COLO829 (cell line): ENCODE results near the gene ADGRV1.
A peak's percentile ranks its signal among the peaks of the same experiment; 100 is the strongest.

Experiments used
- DNase-seq: peaks from one replicate; pipeline ENCODE4 v3.0.0; 2012; ENCODE audit warnings: low spot score

The ADGRV1 gene

DNA sequence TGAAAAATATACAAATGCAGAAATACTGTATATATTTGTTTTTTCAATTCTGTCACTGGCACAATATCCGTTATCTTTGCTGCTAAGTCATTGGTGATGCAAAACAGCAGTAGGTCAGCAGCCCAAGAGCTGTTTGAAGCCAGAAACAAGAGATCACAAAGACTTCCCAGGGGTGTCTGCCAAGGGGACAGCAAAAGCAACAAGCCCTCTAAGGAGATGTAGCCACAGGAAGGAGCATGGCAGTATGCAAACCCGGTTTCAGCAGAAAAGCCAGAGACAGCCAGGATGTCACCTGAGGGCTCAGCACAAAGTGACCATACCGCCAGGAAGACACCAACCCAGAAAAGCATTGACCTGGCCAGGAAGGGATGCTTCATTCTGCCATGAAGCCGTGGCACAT is 583.0 kb downstream of the ADGRV1 start:
- DNase-seq = no peak

DNA sequence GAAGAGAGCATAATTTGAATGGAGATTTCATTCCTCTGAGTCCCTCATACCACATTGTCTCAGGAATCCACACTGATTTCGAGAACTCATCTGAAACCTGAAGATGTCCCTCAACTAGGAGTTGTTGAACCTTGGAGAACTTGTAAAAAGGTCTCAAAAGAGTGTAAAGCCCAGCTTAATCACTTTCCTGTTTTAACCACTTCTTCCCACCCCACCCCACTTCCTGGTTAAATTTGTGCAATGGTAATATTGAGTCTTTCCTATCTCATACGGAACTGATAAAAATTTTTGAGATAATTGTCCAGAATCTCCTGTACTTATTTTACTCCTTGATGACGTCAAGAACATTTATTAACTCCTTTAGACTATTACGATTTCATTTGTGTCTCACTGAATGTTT is 583.8 kb downstream of the ADGRV1 start:
- DNase-seq = no peak

DNA sequence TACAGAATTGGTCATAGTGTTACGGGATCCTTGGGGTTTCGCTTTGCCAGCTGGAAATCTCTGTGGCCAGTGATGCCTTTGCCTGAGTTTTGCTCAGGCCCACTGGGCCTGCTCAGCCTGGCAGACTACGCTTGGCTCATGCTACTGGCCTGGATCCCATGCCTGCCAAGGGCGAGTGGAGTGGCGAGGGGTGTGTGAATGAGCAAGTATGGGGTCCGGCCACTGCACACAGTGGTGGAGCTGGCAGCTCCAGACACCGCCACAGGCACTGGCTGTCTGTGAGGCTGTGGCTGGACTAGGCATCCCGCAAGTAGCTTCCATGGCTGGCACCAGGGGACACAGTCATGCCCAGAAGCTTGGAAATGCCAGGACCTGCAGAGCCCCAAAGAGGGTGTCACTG is 584.2 kb downstream of the ADGRV1 start:
- DNase-seq = no peak

DNA sequence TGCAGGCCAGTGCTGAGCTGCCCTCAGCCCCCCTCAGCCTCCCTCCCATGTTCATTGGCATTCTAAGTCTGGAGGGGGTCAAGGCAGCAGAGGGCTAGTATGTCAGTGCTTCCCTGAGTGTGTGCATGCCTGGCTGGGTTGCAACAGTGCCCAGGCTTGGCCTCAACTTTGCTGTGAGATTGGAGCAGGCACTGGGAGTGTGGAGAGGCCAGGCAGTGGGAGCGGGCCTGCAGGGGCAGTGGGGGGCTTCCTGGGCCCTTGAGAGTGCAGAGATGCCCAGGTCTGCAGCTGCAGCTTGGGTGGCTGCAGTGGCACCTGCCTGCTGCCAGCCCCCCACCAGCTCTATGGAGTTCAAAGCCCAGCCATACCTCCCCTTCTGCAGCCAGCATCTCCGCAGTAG is 585.2 kb downstream of the ADGRV1 start:
- no peak for DNase-seq

DNA sequence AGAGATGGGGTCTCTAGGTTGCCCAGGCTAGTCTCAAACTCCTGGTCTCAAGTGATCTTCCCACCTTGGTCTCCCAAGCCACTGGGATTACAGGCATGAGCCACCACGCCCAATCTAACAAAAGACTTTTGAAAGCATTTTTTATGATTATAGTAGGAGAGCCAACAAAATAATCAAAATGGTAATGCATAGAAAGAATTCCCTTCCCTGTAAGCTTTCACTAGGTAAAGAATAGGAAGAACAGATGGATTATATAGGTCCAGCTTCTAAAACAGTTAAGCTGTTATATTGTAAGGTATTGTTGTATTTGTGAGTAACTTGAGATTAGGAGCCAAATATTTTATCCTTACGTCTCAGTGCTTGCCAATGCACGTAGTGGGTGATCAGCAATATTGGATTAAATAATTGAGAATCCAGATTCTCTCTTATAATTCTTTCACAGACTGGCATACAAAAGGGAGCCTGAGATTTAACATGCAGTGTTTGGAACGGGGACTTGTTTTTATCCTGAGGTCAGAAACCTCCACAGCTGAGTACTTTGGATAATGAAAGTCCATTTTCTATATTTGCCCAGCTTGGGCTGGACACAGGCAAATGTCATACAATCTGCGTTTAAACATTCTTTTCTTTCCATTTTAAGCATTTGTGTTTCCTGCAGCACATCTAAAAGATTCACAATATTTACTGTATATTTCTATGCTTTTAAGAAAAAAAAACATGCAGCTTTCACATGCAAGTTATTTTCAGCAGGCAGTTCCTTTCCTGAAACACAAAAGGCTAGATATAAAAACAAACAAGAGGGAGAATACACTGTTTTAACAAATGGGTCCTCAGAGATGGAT is 586.1 kb downstream of the ADGRV1 start:
- no peak for DNase-seq

DNA sequence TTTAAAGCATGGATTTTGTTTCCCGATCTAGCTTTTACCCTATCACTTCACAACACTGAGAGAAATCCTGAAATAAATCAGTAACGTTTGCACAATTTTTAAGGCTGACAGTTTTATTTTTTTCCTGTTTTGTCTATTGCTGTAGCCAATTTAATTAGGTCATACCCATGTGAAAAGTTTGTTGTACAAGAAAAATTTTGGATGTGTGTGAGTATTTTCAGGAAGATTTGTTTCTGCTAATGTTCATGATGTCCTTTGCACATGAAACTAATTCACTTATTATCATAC is 586.7 kb downstream of the ADGRV1 start:
- DNase-seq = no peak

DNA sequence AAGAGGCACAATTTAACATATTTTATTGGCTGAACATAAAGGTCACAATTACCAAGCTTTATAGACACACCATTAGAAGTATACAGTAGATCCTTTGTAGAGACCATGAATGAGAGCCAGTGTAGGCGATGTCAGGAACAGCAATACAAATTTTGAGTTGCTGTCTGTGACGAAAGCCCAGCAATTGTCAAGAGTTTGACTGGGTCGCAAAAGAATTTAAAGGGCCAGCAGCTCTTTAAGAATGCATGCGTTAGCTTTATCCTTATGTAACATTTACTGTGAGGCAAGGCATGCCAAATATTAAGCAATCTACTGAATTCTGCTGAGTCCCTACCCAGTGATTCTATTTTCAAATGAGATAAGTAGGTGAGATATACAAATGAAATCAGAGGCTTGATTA is 587.6 kb downstream of the ADGRV1 start:
- peak; percentile 79 for DNase-seq

DNA sequence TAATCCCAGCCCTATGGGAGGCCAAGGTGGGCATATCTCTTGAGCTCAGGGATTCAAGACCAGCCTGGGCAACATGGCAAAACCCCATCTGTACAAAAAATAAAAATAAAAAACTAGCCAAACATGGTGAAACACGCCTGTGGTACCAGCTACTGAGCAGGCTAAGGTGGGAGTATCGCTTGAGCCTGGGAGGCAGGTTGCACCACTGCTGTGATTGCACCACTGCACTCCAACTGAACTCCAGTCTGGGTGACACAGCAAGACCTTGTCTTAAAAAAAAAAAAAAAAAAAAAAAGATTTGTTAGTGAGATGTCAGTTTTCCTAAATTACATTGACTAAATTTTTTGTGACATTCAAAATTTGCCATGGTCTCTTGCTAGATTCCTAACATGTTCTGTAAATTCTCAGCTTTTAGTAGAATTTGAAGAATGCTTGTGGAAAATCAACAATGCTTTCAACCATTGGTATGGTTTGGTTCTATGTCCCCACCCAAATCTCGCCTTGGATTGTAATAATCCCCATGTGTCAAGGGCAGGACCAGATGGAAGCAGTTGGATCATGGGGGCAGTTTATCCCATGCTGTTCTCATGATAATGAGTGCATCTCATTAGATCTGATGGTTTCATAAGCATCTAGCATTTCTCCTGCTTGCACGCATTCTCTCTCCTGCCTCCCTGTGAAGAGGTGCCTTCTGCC is 588.5 kb downstream of the ADGRV1 start:
- DNase-seq = no peak

DNA sequence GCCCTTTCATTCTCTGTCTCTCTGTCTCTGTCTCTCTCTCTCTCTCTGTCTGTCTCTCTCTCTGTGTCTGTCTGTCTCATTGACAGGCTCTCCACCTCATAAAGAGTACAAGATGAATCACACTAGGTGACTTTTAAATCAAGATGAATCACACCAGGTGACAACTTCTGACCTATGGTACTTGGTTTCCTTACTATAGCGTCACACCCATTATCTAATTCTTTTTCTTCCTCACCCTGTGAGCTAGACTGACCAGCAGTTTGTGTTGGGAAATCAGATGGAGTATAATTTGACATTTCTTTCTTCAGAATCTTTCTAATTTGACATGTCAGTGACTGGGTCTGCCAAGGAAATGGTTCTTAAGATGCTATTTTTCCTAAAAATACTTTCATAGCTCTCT is 591.6 kb downstream of the ADGRV1 start:
- DNase-seq = no peak

DNA sequence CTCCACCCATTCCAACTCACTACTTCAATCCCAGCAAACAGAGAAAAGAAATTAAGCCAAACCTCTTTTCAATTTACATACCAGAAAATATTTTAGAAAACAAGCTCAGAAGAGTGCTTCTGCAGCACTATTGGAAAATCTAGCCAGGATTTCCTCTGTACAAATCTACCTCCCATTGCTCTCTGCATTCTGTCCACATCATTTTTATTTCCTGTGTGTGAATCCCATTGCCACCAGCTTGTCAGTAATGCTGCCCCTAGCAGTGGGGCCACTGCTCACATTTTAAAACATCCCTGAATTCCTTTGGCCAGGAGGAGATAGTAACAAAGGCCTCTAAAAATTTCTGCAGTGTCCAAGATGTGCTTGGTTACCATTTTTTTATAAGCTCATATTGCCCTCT is 592.0 kb downstream of the ADGRV1 start:
- DNase-seq = no peak

DNA sequence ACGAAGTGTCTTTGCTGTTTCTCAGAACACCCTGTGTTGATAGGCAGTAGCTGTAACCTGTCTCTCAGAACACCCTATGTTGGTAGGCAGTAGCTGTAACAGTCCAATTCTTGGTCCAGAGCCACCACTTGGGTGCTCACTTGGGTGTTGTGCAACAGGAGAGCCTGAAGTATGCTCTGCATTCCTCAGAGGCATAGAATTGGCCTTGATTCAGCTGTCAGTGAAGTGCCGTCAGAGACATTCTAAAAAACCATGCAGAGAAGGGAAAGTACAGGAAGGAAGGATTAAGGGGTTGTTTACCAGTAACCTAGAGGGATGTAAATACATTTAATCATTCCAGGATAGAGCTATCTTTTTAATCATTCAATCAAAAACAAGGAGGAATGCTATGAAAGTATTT is 593.4 kb downstream of the ADGRV1 start:
- no peak for DNase-seq

DNA sequence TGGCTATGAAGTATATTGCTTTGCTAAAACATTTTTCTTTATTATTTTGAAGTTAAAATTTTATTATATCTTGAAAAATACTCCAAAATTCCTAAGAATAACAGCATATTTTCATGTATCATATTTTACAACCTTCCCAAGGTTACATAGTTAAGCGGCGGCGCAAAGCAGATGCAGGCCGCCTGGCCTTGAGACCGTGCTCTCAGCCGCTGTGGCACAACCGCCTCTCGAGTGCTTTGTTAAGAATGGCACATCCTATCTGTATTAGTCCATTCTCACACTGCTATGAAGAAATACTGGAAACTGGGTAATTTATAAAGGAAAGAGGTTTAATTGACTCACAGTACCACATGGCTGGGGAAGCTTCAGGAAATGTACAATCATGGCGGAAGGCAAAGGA is 595.7 kb downstream of the ADGRV1 start:
- no peak for DNase-seq

DNA sequence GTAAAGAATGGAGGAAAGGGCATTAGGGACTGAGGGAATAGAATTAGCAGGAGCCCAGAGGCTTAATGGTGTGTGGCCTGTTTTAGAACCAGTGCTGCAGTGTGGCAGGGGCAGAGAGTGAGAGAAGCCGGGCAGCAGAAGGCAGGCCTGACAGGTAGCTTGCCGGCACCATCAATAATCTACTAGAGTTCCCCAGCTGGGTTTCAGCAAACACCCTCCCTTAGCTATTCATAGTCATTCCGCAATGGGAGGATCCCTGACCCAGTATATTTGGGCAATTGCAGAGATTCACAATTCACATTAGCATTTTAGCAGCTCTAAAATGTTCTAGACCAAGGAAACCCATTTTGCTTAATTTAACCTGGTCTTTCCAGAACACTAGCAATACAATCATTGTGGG is 596.7 kb downstream of the ADGRV1 start:
- DNase-seq = no peak

DNA sequence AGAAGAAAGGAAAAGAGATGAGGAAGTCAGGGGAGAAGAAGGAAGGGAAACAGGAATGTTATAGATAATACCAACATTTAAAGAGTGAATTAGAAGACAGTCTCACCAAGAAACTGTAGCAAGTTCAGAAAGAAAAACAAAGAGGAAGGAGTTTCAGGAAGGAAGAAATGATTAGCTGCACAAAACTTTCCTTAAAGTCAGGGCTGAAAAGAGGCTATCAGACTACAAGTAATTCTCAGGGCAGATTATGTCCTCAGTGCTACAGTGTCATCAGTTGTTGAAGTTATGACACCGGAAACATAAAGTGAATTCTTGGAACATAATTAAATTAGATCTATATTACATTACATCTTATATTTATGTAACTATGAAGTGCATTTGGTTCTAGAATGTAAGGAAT is 597.6 kb downstream of the ADGRV1 start:
- no peak for DNase-seq

DNA sequence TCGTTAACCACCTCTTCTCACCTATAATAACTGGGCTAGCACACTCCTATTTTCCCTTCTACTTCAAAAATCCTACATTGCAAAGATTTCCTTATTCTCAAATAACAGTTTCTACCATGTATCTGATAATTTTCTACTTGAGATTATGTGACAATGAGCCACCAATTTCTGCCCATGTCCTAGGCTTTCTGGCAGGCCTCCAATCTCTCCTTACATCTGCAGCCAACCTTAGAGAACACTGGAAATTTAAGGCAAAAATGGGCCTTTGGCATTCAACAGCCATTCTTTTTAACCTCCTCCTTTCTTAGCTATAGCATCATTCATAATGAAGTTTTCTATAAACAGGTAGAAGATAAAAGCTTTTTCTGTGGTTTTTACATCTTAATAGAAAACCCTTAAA is 599.4 kb downstream of the ADGRV1 start:
- DNase-seq = no peak

DNA sequence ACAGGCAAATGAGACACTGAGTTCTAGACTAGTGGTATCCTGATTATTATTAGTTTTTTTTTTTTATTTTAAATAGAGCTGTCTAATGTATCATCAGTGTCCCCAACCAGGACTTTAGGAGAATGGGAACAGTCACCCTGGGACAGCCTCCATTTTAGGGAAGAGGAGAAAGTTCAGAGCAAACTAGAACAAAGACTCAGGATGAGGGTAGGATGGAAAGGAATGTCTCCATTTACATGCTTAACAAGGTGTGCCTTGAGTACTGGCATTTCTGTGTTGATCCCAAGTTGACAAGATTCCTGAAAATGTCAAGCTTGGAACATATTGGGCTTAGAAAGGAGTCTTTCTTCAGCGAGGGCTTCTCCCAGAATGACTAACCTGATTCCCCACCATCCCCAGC is 601.0 kb downstream of the ADGRV1 start:
- DNase-seq = no peak

DNA sequence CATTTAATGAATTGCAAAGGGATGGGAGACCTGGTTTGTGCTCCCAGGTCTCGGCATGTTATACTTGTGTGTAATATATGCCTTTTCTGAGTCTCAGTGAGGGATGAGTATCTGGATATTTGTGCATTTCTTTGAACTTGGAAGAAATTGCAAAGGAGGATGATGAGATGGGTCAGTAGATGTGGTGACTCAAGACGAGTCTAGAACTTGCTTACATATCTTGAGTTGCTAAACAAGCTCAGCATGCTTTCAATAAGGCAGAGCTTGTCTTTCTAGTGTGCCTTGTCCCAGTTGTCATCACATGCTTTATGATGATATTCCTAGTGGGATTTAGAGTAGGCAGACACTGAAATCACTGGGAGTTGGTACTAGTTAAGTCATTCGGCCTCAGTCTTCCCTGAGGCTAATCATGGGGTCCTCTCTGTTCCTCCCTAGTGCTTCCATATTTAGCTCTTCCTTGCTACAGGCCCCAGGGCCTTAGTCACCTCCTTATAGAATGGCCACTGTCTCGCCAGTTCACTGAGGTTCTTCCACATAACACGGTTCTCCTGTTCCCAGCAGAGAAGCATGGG is 602.2 kb downstream of the ADGRV1 start:
- DNase-seq = no peak

DNA sequence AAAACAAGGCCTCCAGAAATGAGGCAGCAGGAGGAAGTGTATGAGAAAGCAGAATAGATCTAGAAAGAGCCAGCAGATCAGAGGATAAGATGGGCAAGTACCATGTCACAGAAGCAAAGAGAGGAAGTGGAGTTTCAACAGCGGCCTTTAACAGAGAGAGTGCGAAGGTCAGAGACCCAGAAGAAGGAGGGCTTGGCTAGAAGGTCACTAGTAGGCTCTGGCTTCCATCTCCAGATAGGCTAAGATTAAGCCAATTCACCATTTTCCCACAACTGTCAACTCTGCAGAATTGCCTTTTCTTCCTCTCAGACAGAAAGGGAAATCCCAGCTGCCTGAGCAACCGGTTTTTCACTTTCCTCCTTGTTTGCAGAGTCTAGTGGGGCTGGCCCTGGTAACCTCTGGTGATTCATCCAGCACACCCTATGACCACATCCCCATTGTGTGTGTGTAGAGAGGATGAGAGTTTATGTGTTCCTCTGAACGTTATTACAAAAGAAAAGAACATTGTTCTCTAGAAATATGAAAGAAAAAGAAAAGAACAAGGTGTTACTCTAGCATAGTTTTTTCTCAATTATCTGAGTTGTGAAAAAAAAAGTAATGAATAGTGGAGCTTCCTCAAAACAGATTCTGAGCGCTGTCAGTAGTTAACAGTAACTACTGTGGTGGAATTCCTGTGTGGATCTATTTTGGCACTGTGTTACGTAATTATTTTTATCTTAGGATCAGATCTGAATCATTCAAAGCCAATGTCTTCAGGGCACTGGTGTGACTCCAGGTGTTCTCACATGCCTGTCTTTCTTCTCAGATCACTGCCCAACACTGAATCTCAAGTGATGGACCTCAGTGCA is 604.2 kb downstream of the ADGRV1 start:
- DNase-seq = peak; percentile 35

DNA sequence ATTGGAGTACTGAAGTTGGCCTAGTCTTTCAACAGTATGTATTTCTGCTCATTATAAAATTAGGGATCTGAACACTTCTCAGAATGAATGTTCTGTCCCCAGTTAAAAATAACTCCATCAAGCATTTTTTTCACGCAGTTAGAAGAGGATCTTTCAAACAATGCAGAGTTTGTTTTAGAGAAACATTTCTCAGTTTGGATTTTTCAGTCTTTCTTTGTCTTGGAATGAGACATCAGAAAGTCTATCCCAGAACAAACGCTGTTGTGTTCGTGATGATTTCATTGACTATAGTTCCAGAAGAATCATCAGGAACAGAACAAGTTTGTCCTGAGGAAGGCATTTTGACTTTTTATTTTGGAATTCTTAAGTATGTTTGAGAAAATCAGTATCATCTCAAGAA is 605.8 kb downstream of the ADGRV1 start:
- peak; percentile 30 for DNase-seq

DNA sequence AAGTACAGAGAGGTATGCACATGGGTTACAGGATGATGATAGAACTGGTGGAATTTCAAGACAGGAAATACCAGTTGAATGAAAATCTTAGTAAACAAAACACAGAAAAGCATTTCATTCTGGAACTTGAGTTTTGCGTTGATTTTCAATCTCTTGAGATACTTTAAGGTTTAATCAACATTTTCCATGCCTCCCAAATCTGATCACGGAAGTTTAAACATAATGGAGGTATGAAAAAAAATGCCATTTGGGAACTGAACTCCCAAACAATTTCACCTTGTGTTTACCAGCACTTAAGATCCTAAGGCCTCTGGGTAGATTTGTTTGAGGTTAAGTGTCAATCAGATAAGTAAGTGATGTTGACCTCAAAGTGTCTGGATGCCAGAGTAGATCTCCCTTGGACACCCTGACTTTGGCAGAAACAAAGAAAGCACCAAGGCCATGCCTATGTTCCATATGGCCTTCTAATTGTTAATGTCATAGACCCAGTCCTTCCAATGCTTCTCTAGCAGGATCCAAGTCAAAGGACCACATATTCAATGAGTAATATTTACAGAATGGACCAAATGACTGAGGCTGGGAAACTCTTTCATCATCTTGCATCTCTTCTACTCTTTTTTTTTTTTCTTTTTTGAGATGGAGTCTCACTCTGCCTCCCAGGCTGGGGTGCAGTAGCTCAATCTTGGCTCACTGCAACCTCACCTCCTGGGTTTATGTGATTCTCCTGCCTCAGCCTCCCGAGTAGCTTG is 607.6 kb downstream of the ADGRV1 start:
- no peak for DNase-seq

DNA sequence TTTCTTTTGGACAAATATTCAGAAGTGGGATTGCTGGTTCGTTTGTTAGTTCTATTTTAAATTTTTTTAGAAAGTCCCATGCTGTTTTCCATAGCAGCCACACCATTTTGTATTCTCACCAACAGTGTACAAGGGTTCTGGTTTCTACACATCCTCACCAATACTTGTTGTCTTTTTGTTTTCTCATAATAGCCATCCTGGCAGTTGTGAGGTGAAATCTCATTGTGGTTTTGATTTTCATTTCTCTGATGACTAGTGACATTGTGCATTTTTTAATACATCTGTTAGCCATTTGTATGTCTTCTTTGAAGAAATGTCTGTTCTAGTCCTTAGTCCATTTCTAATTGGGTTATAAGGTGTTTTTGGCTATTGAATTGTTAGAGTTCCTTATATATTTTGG is 610.3 kb downstream of the ADGRV1 start:
- no peak for DNase-seq

DNA sequence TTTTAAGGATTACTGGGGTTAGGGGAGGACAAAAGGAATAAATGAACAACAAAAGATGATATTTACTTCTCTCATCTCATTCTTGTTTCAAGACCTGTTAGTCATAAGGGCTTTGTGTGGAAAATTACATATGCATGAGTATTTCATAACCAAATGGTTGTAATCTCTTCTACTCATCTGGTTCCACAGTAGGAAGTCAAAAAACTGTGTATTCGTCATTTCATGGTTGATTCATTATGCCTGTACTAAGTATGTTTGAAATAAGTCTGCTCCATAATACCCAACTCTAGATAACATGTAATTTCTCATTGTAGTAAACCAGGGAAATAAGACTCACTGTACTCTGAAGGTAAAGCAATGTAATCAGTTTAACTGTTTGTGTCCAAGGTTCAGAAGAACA is 611.7 kb downstream of the ADGRV1 start:
- no peak for DNase-seq
